HG03064 (cell line): Measurements from ENCODE around the gene ZBTB8OS.
"Not testable (repeated sequence)": the region's sequence is repeated elsewhere in the genome, so short reads cannot be mapped to it uniquely, and the experiment has no call there.

Experiments
- ATAC-seq: cut with Tn5 transposase; IDR thresholded peaks from one replicate; pipeline ENCODE4 v1.9.1; 2021; ENCODE audit warnings: low read depth; ENCODE audit not compliant: unreplicated experiment

The ZBTB8OS gene

GRCh38 chr1:32650248-32650751, at the start of gene ZBTB8OS:
Gene ZBTB8OS (minus strand): TSS chr1:32650550. CDS start chr1:32650529, 21 bp downstream.
- peak; percentile 63 for ATAC-seq

- ATAC-seq = not testable (repeated sequence)
Measured at GRCh38 chr1:32696996-32697395, 46.6 kb upstream of the ZBTB8OS start.

- no peak for ATAC-seq
Measured at GRCh38 chr1:32696041-32696440, 45.7 kb upstream of the ZBTB8OS start.

GRCh38 chr1:32695098-32695904, 45.0 kb upstream of the ZBTB8OS start:
- ATAC-seq = no peak

- ATAC-seq = no peak
Measured at GRCh38 chr1:32693455-32694174, 43.3 kb upstream of the ZBTB8OS start.

- ATAC-seq = no peak
Measured at GRCh38 chr1:32686387-32686786, 36.0 kb upstream of the ZBTB8OS start.

- ATAC-seq = no peak
Measured at GRCh38 chr1:32685498-32685897, 35.1 kb upstream of the ZBTB8OS start.

- ATAC-seq = no peak
Measured at GRCh38 chr1:32684167-32684811, 33.9 kb upstream of the ZBTB8OS start.

- no peak for ATAC-seq
Measured at GRCh38 chr1:32683397-32683796, 33.0 kb upstream of the ZBTB8OS start.

- no peak for ATAC-seq
Measured at GRCh38 chr1:32681999-32682398, 31.6 kb upstream of the ZBTB8OS start.

GRCh38 chr1:32681509-32681908, 31.2 kb upstream of the ZBTB8OS start:
- no peak for ATAC-seq

GRCh38 chr1:32680642-32681041, 30.3 kb upstream of the ZBTB8OS start:
- ATAC-seq = no peak

- ATAC-seq = not testable (repeated sequence)
Measured at GRCh38 chr1:32679993-32680392, 29.6 kb upstream of the ZBTB8OS start.

- no peak for ATAC-seq
Measured at GRCh38 chr1:32676945-32677344, 26.6 kb upstream of the ZBTB8OS start.

GRCh38 chr1:32668716-32669115, 18.4 kb upstream of the ZBTB8OS start:
- ATAC-seq = not testable (repeated sequence)

GRCh38 chr1:32666901-32667566, 16.7 kb upstream of the ZBTB8OS start:
- no peak for ATAC-seq

GRCh38 chr1:32665915-32666314, 15.6 kb upstream of the ZBTB8OS start:
- no peak for ATAC-seq

GRCh38 chr1:32659581-32659980, 9.2 kb upstream of the ZBTB8OS start:
- no peak for ATAC-seq

- no peak for ATAC-seq
Measured at GRCh38 chr1:32652244-32652962, 2.1 kb upstream of the ZBTB8OS start.
